Effector memory CD8-positive, alpha-beta T cell (primary cell): Measurements from ENCODE around the gene SSC5D.

Source experiments
- ATAC-seq: fragments of 150-1000 bp; cut with Tn5 transposase; replicated peaks from 2 replicates; pipeline ENCODE4 v1.10.0; 2021; ENCODE audit warnings: mild to moderate bottlenecking, moderate library complexity
- DNase-seq, 3 experiments: peaks; one replicate each; pipeline ENCODE4 v3.0.0; 2021
- H3K27ac Mint-ChIP-seq, 2 donors: one replicate each; pipeline ENCODE4 v1.8.0; 2022; ENCODE audit warnings: mild to moderate bottlenecking in 2 of 2, mixed read lengths in 2 of 2, moderate library complexity in 2 of 2
- H3K27me3 Mint-ChIP-seq, 2 donors: one replicate each; pipeline ENCODE4 v1.8.0; 2022; ENCODE audit warnings: mixed read lengths in 2 of 2
- H3K36me3 Mint-ChIP-seq: one replicate; pipeline ENCODE4 v1.8.0; 2022; ENCODE audit warnings: mild to moderate bottlenecking, moderate library complexity, mixed read lengths; ENCODE audit not compliant: insufficient read depth
- H3K4me1 Mint-ChIP-seq, 2 donors: one replicate each; pipeline ENCODE4 v1.8.0; 2022; ENCODE audit warnings: low read depth in 2 of 2, mixed read lengths in 2 of 2
- H3K4me3 Mint-ChIP-seq, 2 donors: one replicate each; pipeline ENCODE4 v1.8.0; 2022; ENCODE audit warnings: mild to moderate bottlenecking in 2 of 2, mixed read lengths in 2 of 2, moderate library complexity in 2 of 2
- H3K9me3 Mint-ChIP-seq, 2 donors: one replicate each; pipeline ENCODE4 v1.8.0; 2022; ENCODE audit warnings: mixed read lengths in 2 of 2

SSC5D gene

DNA sequence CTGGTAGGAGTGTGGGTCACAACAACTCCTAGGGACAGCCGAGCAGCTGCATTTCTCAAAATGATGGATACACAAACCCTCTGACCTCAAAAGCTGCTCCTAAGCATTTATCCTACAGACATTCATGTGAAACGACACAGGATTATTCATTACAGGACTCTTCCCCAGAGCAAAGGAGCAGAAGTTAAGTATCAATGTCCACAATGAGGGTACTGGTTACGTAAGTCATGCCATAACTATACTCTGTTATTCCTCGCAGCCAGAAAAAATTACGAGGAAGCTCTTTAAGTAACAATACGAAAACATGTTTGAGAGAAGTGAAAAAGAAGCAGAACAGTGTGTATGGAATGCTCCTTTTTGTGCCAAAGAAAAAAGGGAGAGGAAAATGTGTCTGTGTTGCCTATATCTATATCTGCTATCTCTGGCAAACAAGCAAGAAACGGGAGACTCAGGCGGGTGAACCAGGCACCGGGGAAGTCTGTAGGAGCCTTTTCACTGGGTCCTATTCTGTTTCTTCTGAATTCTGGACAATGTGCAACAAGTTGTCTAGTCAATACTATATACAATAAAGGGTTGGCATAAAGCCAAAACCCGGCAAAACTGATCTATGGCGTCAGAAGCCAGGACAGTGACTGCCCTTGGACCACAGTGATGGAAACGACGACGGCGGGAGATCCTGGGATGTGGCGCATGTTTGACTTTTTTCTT is 28.1 kb upstream of the SSC5D start:
- peak overlapping the region; percentile 90 to 91 for H3K4me3 Mint-ChIP-seq
- peak overlapping the region; percentile 77 to 89 for H3K27ac Mint-ChIP-seq
- peaks cover 0 to 5% of the 10 kb centered on the region in 2 donors for H3K27me3 Mint-ChIP-seq
- H3K36me3 Mint-ChIP-seq = peaks cover 12% of the 10 kb centered on the region
- no peak for DNase-seq
- H3K4me1 Mint-ChIP-seq = peaks cover 14 to 15% of the 10 kb centered on the region in 2 donors
- no peak for ATAC-seq
- H3K9me3 Mint-ChIP-seq = no peaks in the 10 kb centered on the region

DNA sequence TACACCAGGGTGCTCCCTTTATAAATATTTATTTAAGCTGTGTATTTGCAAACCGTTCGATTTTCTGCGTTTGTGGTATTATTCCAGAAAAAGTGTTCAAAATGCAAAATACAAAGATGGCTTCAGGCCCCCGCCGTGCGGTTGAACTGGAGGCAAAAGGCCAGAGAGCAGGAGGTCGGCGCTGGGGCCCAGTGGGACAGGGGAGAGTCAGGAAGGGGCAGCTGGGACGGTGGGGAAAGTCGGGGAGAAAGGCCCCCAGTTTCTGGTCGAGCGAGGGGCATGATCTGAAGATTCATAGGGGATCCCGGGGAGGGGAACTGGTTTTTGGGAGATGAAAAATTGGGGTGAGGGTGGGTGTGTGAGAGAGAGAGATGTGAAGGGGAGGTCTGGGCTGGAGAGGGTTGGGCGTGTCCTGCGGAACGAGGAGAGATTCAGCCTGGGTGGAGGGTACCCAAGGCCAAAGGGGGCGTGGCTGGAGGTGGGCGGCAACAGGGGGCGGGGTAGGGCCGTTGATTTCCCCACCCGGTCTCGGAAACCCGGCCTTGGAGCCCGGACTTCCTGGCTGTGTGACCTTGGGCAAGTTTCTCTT is 27.5 kb upstream of the SSC5D start:
- peaks cover 12% of the 10 kb centered on the region for H3K36me3 Mint-ChIP-seq
- H3K27me3 Mint-ChIP-seq = no peaks in the 10 kb centered on the region
- peaks cover 14 to 15% of the 10 kb centered on the region in 2 donors for H3K4me1 Mint-ChIP-seq
- H3K27ac Mint-ChIP-seq = peak overlapping the region; percentile 77 to 89
- no peak for DNase-seq
- peak overlapping the region; percentile 90 to 91 for H3K4me3 Mint-ChIP-seq
- ATAC-seq = no peak
- no peaks in the 10 kb centered on the region for H3K9me3 Mint-ChIP-seq

DNA sequence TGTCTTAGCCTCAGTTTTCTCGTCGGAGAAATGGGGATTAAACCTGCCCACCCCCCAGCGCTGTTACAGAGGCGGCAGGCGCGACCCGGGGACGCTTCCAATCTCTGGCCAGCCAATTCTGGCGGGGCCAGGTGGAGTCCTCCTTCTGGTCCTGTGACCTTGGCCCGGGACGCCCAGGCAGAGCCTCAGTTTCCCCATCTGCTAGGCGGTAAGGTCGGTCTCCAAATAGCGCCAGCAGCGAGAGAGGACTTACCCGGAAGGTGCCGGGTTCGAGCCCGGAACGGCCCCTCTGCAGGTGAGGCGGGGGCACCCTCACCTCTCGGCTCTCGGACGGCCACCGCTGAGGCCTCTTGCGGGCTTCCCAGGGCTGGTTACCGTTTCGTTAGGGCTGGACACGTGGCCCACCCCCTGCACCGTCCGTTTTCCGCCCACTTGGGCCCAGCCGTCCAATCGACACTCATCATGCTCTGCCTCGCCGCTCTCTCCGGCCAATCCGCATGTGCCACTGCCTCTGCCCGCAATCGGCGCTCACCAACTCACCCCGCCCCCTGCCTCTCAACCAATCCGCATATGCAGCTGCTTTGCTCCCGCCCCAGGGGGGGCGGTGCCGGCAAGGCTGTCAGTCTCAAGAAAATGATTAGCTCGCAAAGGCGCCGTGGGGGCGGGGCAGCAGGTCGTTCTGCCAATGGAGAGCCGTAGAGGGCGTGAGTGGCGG is 26.8 kb upstream of the SSC5D start, which contains the start of gene ISOC2:
Gene ISOC2 (minus strand): TSS at position 384 of the 715 bp plus-strand sequence. CDS start 5,156 bp downstream, outside the sequence.
- peaks cover 12% of the 10 kb centered on the region for H3K36me3 Mint-ChIP-seq
- no peaks in the 10 kb centered on the region for H3K27me3 Mint-ChIP-seq
- ATAC-seq = peak; percentile 94
- no peaks in the 10 kb centered on the region for H3K9me3 Mint-ChIP-seq
- peak within 1 kb of the TSS; percentile 90 to 91 for H3K4me3 Mint-ChIP-seq
- H3K27ac Mint-ChIP-seq = peak within 1 kb of the TSS; percentile 77 to 89
- DNase-seq = peak; percentile 100
- H3K4me1 Mint-ChIP-seq = peaks cover 14 to 15% of the 10 kb centered on the region in 2 donors

DNA sequence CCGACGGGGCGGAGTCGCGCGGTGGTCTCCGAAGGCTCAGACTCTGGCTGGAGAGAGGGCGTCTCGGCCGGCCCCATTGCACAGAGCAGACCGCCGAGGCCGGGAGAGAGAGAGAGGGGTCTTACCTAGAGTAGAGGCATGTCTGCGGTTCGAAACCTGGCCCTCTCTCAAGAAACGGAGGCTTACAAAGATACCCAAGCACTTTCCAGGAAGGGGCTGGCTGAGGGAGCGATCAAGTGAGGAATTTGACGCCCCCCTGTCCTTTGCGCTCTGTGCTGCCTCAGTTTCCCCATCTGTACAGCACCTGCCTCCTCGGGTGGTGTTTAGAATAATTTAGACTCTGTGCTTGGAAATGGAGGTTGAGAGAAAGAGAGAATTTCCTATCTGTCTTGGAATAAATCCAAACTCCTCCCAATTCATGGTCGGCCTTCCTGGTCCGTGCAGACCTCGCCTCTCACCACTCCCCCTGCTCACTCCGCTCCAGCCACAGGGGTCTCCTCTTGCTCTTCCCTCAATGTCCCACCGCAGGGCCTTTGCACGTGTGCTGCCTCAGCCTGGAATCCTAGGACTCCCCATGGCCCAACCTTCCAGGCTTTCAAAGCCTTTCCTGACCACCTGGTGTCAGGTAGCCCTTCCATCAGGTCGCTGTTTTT is 26.1 kb upstream of the SSC5D start:
- peaks cover 14 to 15% of the 10 kb centered on the region in 2 donors for H3K4me1 Mint-ChIP-seq
- no peaks in the 10 kb centered on the region for H3K27me3 Mint-ChIP-seq
- peaks cover 12% of the 10 kb centered on the region for H3K36me3 Mint-ChIP-seq
- H3K27ac Mint-ChIP-seq = peak overlapping the region; percentile 77 to 89
- DNase-seq (no peak), ATAC-seq (no peak)
- peak overlapping the region; percentile 90 to 91 for H3K4me3 Mint-ChIP-seq
- no peaks in the 10 kb centered on the region for H3K9me3 Mint-ChIP-seq

DNA sequence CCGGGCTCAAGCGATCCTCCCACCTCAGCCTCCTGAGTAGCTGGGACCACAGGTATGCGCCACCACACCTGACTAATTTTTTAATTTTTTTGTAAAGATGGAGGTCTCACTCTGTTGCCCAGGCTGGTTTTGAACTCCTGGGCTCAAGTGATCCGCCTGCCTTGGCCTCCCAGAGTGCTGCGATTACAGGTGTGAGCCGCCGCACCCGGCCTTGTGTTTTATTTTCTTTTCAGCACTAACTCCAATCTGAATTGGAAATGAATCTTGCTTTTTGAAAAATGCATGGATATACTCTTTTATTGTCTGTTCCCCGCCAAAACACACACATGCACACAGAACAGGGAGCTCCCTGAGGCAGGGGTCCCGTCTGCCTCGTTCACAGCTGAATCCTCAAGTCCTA is 25.5 kb upstream of the SSC5D start:
- no peaks in the 10 kb centered on the region for H3K9me3 Mint-ChIP-seq
- DNase-seq (no peak), ATAC-seq (no peak)
- H3K4me3 Mint-ChIP-seq = peak overlapping the region; percentile 90 to 91
- H3K27ac Mint-ChIP-seq = peak overlapping the region in 1 of 2 donors; percentile 89
- peaks cover 12% of the 10 kb centered on the region for H3K36me3 Mint-ChIP-seq
- H3K27me3 Mint-ChIP-seq = no peaks in the 10 kb centered on the region
- H3K4me1 Mint-ChIP-seq = peaks cover 14 to 15% of the 10 kb centered on the region in 2 donors

DNA sequence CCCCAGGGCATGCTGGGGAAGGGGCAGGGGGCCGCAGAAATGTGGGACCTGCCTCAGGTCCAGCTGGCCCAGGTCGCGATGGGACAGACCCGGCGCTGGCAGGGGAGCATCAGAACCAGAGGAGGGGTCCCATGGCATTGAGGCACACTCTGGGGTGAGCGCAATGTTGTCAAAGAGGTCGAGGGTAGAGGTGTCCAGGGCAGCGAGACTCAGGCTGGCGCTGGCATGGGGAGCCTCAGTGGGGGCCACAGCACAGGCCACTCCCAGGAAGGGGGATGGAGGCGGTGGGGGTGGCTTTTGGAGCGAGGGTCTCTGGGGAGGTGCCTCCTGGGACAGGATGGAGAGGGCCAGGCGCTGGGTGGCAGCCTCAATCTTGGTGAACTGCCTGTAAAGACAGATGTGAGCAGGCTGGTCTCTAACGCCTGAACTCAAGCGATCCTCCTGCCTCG is 24.6 kb upstream of the SSC5D start:
- Mint-ChIP-seq H3K27me3 (no peaks in the 10 kb centered on the region), H3K27ac (no peak overlapping the region), H3K4me1 (peaks cover 15 to 16% of the 10 kb centered on the region in 2 donors), H3K36me3 (peaks cover 12% of the 10 kb centered on the region), H3K4me3 (no peak overlapping the region), H3K9me3 (no peaks in the 10 kb centered on the region)
- ATAC-seq = no peak
- no peak for DNase-seq

DNA sequence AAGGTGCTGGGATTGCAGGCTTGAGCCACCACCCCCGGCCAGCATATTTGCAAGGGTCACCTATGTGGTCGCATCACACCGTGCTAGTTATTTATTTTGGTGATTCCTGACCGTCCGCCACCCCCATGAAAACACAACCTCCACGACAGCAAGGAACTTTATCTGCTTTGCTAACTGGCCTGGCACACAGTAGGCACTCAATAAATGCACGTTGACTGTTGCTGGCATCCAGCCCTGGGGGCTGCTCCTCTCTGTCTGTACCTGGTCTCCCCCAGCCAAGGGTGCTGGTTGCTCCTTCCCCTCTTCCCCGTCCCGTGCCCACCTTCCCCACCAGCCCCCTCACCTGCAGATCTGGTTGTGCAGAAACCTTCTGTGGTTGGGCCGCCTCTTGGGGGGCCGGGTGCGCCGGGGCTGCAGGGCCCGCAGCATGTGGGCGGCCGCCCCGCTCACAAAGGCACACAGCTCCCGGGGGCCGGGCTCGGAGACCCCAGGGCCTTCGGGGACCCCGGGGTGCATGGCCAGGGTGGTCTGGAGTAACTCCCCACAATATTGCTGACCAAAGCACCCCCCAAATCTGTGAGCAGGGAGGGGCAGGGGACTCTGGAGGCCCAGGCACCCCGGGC is 24.1 kb upstream of the SSC5D start:
- H3K36me3 Mint-ChIP-seq = peaks cover 12% of the 10 kb centered on the region
- H3K4me3 Mint-ChIP-seq = no peak overlapping the region
- ATAC-seq (no peak), DNase-seq (no peak)
- H3K9me3 Mint-ChIP-seq = no peaks in the 10 kb centered on the region
- no peak overlapping the region for H3K27ac Mint-ChIP-seq
- peaks cover 15 to 16% of the 10 kb centered on the region in 2 donors for H3K4me1 Mint-ChIP-seq
- H3K27me3 Mint-ChIP-seq = no peaks in the 10 kb centered on the region

DNA sequence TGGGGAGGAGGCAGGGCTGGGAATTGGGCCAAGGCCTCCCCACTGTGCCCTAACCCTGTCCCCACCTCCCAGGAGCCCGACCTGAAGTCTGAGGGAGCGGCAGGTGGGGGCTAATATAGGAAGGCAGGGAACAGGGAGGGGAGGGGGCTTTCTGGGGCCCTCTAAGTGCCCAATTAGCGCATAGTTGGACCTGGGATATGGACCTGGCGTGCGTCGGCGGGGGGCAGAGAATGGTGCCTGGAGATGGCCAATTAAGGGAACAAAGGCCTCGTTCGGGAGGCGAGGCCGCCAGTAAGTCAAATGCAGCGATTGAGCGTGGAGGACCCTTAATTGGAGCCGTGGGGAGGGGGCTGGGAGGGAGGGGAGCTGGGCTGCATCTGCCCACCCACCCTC is 23.6 kb upstream of the SSC5D start, which contains the start of gene C19orf85:
Gene C19orf85 (minus strand): TSS at position 90 of the 393 bp plus-strand sequence. CDS start 197 bp downstream, outside the sequence.
- H3K4me3 Mint-ChIP-seq = no peak within 1 kb of the TSS
- DNase-seq = no peak
- ATAC-seq = no peak

DNA sequence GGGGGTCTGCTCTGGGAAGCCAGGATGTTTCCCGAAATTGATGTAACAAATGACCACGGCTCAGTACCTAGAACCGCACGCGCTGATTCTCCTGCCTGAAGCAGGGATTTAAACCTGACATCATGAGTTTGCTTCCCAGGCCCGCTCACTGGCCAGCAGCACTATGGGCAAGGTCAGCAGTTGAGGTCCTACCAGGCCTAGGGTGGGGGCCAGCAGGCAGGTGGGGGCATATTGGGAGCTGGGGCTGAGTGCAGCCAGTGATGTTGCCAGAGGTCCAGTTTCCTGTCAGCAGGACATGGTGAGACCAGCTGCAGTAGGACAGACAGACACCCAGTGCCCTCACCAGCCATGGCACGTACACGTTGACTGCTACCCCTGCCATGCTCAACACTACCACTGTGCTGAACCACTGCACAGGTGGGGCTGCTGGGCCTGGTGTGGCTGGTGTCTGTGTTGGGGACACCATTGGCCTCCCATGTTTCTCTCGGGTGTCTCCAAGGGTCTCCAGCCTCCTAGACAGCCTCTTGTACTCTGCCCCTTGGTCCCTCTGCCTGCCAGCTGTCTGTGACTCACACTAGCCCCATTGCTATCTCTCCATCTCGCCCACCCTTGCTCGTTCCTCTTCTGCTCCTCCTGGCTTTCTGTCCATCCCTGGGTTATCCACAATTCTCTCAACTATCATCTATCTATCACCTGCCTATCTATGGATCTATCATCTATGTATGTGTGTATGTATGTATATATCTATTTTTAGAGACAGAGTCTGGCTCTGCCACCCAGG is 22.6 kb upstream of the SSC5D start:
- H3K36me3 Mint-ChIP-seq = peaks cover 8% of the 10 kb centered on the region
- no peaks in the 10 kb centered on the region for H3K27me3 Mint-ChIP-seq
- H3K4me3 Mint-ChIP-seq = no peak overlapping the region
- H3K9me3 Mint-ChIP-seq = no peaks in the 10 kb centered on the region
- H3K27ac Mint-ChIP-seq = no peak overlapping the region
- DNase-seq = no peak
- peaks cover 11 to 13% of the 10 kb centered on the region in 2 donors for H3K4me1 Mint-ChIP-seq
- no peak for ATAC-seq

More for the DNA sequence above, 23.6 kb upstream of the SSC5D start, which contains the start of gene C19orf85:
- H3K27me3 Mint-ChIP-seq = no peaks in the 10 kb centered on the region
- H3K36me3 Mint-ChIP-seq = peaks cover 12% of the 10 kb centered on the region
- H3K27ac Mint-ChIP-seq = no peak within 1 kb of the TSS
- H3K9me3 Mint-ChIP-seq = no peaks in the 10 kb centered on the region
- H3K4me1 Mint-ChIP-seq = peaks cover 15 to 16% of the 10 kb centered on the region in 2 donors

DNA sequence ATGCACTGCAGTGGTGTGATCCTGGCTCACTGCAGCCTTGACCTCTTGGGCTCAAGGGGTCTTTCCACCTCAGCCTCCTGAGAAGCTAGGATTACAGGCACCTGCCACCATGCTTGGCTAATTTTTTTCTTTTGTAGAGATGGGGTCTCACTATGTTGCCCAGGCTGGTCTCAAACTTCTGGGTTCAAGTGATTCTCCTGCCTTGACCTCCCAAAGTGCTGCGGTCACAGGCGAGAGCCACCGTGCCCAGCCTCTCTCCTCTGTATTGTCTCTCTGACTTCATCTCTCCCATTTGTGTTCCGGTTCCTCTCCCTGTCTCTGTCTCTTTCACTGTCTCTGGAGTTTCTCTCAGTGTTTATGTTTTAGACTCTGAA is 22.0 kb upstream of the SSC5D start:
- ATAC-seq (no peak), DNase-seq (no peak)
- Mint-ChIP-seq H3K9me3 (no peaks in the 10 kb centered on the region), H3K4me3 (no peak overlapping the region), H3K27ac (no peak overlapping the region), H3K27me3 (no peaks in the 10 kb centered on the region), H3K4me1 (peaks cover 7% of the 10 kb centered on the region in 2 donors), H3K36me3 (peaks cover 5% of the 10 kb centered on the region)

DNA sequence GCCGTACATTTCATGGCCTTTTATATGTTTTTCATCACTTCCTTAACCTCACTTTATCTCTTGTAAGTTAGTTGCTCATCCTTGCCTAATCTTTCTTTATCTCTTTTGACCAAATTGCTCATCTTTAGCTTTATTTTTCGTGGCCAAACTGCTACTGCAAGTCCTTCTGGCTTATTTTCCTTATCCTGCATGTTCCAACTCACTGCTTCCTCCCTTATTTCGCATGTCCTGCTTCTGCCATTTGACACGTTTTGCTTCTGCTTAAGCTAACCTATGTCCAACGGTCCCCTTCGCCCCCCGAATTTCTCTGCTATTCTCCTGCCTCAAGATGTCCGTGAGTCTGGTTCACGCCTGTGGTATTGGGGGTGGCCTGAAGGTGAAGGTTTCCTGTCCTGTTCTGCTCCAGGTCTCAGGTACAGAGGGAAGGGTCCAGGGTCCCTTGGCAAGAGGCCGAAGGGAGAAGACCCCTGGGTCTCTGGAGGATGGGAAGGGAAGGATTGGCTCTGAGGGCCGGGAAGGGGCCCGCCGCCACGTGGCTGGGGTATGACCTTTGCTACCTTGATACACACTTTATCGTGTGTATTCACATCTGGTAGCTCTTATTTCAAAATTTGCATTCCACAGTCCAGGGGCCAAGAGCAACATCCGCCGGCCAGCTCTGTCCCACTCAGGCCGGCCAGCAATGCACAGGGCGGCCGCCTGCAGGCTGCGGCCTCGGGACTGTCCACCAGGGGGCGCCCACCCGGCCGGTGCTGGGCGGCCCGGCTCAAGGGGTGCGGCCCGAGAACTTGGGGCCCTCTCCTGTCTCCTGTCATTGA is 20.8 kb upstream of the SSC5D start:
- ATAC-seq (peak; percentile 99), DNase-seq (peak; percentile 65 to 74 (median 66))
- H3K27ac Mint-ChIP-seq = no peak overlapping the region
- H3K4me3 Mint-ChIP-seq = no peak overlapping the region
- no peaks in the 10 kb centered on the region for H3K9me3 Mint-ChIP-seq
- H3K36me3 Mint-ChIP-seq = no peaks in the 10 kb centered on the region
- peaks cover 0 to 3% of the 10 kb centered on the region in 2 donors for H3K4me1 Mint-ChIP-seq
- no peaks in the 10 kb centered on the region for H3K27me3 Mint-ChIP-seq

DNA sequence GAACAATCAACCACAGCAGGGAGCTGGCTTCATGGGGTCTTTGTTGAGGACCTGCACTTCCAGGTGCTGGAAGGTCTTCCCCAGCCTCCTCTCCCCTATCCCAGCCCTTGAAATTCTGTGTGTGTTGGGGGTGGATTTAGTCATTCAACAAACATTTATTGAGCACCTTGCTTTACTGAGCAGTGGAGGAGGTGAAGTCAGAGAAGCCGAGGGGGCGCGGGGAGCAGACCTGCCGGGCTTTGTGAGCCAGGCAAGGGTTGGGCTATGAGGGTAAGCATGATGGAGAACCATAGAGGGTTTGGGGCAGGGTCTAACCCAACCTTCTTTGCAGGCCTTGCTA is 20.2 kb upstream of the SSC5D start:
- H3K27ac Mint-ChIP-seq = no peak overlapping the region
- peaks cover 0 to 2% of the 10 kb centered on the region in 2 donors for H3K4me1 Mint-ChIP-seq
- ATAC-seq = no peak
- DNase-seq = no peak
- no peaks in the 10 kb centered on the region for H3K36me3 Mint-ChIP-seq
- H3K27me3 Mint-ChIP-seq = no peaks in the 10 kb centered on the region
- H3K9me3 Mint-ChIP-seq = no peaks in the 10 kb centered on the region
- H3K4me3 Mint-ChIP-seq = no peak overlapping the region
